ENCODE measurements around the gene CD22.

The CD22 gene

GRCh38 chr19:35381926-35382325, 52.9 kb downstream of the CD22 start:
- Histone ChIP-seq H3K27me3 (ENCODE audit: insufficient read depth, low read length) (no peaks in the 10 kb centered on the region), H3K4me1 (ENCODE audit: insufficient read depth, low read length) (no peaks in the 10 kb centered on the region), H3K36me3 (ENCODE audit: insufficient read depth, low read length) (no peaks in the 10 kb centered on the region), H3K4me3 (ENCODE audit: low read length) (no peak overlapping the region), H2AFZ (ENCODE audit: low read depth, low read length) (no peak overlapping the region), H3K9me3 (ENCODE audit: low read length) (peaks cover 3% of the 10 kb centered on the region)

GRCh38 chr19:35383536-35383935, 54.5 kb downstream of the CD22 start:
- H3K4me1 ChIP-seq (ENCODE audit: insufficient read depth, low read length): no peaks in the 10 kb centered on the region
- H3K36me3 ChIP-seq (ENCODE audit: insufficient read depth, low read length): no peaks in the 10 kb centered on the region
- H2AFZ ChIP-seq (ENCODE audit: low read depth, low read length): no peak overlapping the region
- no peaks in the 10 kb centered on the region for H3K27me3 ChIP-seq (ENCODE audit: insufficient read depth, low read length)
- no peak overlapping the region for H3K4me3 ChIP-seq (ENCODE audit: low read length)
- H3K9me3 ChIP-seq (ENCODE audit: low read length): peaks cover 5% of the 10 kb centered on the region

DNA sequence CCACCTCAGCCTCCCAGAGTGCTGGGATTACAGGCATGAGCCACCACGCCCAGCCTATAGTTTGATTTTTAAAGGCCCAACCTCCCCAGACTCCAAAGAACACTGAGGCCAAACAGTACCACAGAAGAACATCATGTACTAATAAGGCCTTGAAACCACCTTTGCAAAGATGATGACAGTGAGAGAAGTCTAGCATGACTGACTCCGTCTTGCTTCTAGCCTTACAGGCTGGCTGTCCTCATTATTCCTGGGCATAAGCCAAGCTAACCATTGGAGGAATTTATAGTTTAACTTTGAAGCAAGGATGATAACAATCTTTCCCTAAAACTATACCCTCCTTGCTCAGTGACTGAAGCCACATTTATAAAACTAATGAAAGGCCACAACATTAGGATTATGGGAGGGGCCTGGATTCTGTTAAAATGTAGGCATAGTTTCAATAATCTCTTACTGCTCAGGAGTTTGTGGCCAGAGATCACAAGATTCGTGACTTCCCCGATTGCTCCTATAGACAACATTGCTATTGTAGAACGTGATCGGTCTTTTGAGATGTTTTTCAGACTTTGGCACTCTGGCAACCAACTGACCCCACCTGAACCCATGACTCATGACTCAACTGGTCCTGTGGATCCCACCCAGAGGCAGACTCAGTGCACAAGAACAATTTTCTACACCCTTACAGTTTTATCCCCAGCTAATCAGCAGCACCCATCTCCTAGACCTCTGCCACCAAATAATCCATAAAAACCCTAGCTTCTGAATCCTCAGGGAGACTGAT, 59.5 kb downstream of the CD22 start:
- H3K4me1 ChIP-seq (ENCODE audit: insufficient read depth, low read length): no peaks in the 10 kb centered on the region
- H3K4me3 ChIP-seq (ENCODE audit: low read length): no peak overlapping the region
- peaks cover 5% of the 10 kb centered on the region for H3K9me3 ChIP-seq (ENCODE audit: low read length)
- no peak overlapping the region for H2AFZ ChIP-seq (ENCODE audit: low read depth, low read length)
- H3K27me3 ChIP-seq (ENCODE audit: insufficient read depth, low read length): no peaks in the 10 kb centered on the region
- H3K36me3 ChIP-seq (ENCODE audit: insufficient read depth, low read length): no peaks in the 10 kb centered on the region

GRCh38 chr19:35389192-35389861, 60.3 kb downstream of the CD22 start:
- H3K9me3 ChIP-seq (ENCODE audit: low read length): peaks cover 5% of the 10 kb centered on the region
- no peaks in the 10 kb centered on the region for H3K36me3 ChIP-seq (ENCODE audit: insufficient read depth, low read length)
- H2AFZ ChIP-seq (ENCODE audit: low read depth, low read length): no peak overlapping the region
- no peaks in the 10 kb centered on the region for H3K4me1 ChIP-seq (ENCODE audit: insufficient read depth, low read length)
- no peak overlapping the region for H3K4me3 ChIP-seq (ENCODE audit: low read length)
- H3K27me3 ChIP-seq (ENCODE audit: insufficient read depth, low read length): no peaks in the 10 kb centered on the region

- Histone ChIP-seq H2AFZ (ENCODE audit: low read depth, low read length) (no peak overlapping the region), H3K27me3 (ENCODE audit: insufficient read depth, low read length) (no peaks in the 10 kb centered on the region), H3K4me1 (ENCODE audit: insufficient read depth, low read length) (no peaks in the 10 kb centered on the region), H3K9me3 (ENCODE audit: low read length) (no peaks in the 10 kb centered on the region), H3K36me3 (ENCODE audit: insufficient read depth, low read length) (no peaks in the 10 kb centered on the region), H3K4me3 (ENCODE audit: low read length) (no peak overlapping the region)
Observed at GRCh38 chr19:35392742-35393715, 64.0 kb downstream of the CD22 start.

- Histone ChIP-seq H3K9me3 (ENCODE audit: low read length) (no peaks in the 10 kb centered on the region), H3K4me3 (ENCODE audit: low read length) (no peak overlapping the region), H2AFZ (ENCODE audit: low read depth, low read length) (no peak overlapping the region), H3K4me1 (ENCODE audit: insufficient read depth, low read length) (no peaks in the 10 kb centered on the region), H3K36me3 (ENCODE audit: insufficient read depth, low read length) (no peaks in the 10 kb centered on the region), H3K27me3 (ENCODE audit: insufficient read depth, low read length) (no peaks in the 10 kb centered on the region)
Observed at GRCh38 chr19:35395382-35396199, 66.6 kb downstream of the CD22 start.

DNA sequence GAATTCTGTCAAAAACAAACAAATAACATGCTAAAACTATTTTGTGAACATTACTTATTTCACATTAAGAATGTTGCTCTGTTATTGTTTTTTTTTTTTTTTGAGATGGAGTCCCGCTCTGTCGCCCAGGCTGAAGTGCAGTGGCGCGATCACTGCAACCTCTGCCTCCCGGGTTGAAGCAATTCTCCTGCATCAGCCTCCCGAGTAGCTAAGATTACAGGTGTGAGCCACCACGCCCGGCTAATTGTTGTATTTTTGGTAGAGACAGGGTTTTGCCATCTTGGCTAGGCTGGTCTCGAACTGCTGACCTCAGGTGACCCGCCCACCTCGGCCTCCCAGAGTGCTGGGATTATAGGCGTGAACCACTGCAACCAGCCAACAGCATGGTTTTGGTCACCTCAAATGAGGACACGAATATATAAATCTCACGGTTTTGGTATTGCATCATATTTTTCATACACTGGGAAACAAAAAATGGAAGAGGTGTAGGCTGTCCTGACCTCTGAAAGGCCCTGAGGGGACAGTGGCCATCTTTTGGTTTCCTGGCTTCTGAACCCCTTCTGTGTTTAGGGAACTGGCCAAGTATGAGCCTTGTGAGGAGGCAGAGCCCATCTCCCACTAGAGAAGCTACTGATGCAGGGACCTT, 67.4 kb downstream of the CD22 start:
- Histone ChIP-seq H3K36me3 (ENCODE audit: insufficient read depth, low read length) (no peaks in the 10 kb centered on the region), H3K4me1 (ENCODE audit: insufficient read depth, low read length) (no peaks in the 10 kb centered on the region), H3K4me3 (ENCODE audit: low read length) (no peak overlapping the region), H3K9me3 (ENCODE audit: low read length) (no peaks in the 10 kb centered on the region), H2AFZ (ENCODE audit: low read depth, low read length) (no peak overlapping the region), H3K27me3 (ENCODE audit: insufficient read depth, low read length) (no peaks in the 10 kb centered on the region)

Data from neuron (in vitro differentiated cells).